ENCODE data around the gene RANBP10.
"Not testable (repeated sequence)": the region's sequence is repeated elsewhere in the genome, so short reads cannot be mapped to it uniquely, and the experiment has no call there.

RANBP10 gene

DNA sequence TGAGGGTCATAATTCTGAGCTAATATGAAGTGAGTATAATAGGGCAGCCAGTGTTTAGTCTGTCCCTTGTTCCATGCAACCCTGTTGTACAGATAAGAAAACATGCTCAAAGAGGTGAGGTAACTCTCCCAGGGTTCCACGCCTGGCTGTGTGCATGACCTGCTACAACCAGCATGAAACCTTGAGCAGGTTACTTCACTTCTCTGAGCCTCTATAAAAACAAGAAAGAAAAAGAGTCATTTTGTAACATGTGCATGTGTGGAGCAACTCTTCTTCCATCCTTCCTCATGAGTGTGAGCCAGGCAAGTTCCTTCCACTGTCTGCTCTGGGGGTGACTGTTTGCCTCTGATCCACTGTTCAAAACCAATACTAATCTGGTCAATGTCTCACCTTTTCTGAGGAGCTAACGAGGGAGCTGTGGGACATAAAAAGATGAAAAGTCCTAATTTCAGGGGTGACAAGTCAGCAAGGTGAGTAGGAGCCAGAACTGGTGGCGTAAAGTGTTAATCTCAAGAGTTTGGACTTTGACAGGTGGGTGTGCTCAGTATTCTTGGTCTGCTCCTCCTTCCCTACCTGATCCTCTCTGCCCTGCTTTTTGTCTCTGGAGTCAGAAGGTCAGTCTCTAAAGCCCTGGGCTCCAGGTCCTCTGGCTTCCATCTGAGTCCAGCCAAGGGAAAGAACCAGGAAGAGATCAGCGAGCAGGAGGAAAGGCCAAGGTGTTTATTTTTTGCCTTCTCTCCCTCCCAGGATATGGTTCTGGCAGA, 108.8 kb downstream of the RANBP10 start:
- FAIRE-seq: no peak

DNA sequence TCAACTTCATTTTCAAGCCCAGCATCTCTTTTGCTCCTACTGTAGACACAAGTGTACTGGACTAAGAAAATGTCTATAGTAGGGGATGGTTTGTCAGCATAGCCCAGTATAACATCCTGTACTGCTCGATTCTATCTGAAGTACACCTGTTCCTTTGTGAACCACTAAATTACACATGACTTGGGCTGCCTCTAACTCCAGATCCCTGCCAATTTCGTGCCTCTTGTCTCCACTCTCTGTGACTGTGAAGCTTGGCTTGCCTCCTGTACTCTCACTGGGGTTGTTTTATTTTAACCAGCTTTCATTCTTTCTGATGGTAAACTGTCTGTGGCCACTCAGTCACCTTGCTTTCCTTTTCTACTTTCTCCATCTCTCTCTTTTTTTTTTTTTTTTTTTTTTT, 111.7 kb downstream of the RANBP10 start:
- TF ChIP-seq, protein P1, sequence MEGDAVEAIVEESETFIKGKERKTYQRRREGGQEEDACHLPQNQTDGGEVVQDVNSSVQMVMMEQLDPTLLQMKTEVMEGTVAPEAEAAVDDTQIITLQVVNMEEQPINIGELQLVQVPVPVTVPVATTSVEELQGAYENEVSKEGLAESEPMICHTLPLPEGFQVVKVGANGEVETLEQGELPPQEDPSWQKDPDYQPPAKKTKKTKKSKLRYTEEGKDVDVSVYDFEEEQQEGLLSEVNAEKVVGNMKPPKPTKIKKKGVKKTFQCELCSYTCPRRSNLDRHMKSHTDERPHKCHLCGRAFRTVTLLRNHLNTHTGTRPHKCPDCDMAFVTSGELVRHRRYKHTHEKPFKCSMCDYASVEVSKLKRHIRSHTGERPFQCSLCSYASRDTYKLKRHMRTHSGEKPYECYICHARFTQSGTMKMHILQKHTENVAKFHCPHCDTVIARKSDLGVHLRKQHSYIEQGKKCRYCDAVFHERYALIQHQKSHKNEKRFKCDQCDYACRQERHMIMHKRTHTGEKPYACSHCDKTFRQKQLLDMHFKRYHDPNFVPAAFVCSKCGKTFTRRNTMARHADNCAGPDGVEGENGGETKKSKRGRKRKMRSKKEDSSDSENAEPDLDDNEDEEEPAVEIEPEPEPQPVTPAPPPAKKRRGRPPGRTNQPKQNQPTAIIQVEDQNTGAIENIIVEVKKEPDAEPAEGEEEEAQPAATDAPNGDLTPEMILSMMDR (IDR thresholded peaks at IDR 0.05; ENCODE audit: insufficient read depth, missing control alignments): no peak
- FAIRE-seq (no peak), DNase-seq (ENCODE audit: insufficient read length, low spot score) (no peak)

More for the DNA sequence above, 108.8 kb downstream of the RANBP10 start:
- DNase-seq (ENCODE audit: insufficient read length, low spot score): no peak
- TF ChIP-seq, protein P1 (IDR thresholded peaks at IDR 0.05; ENCODE audit: insufficient read depth, missing control alignments): no peak

DNA sequence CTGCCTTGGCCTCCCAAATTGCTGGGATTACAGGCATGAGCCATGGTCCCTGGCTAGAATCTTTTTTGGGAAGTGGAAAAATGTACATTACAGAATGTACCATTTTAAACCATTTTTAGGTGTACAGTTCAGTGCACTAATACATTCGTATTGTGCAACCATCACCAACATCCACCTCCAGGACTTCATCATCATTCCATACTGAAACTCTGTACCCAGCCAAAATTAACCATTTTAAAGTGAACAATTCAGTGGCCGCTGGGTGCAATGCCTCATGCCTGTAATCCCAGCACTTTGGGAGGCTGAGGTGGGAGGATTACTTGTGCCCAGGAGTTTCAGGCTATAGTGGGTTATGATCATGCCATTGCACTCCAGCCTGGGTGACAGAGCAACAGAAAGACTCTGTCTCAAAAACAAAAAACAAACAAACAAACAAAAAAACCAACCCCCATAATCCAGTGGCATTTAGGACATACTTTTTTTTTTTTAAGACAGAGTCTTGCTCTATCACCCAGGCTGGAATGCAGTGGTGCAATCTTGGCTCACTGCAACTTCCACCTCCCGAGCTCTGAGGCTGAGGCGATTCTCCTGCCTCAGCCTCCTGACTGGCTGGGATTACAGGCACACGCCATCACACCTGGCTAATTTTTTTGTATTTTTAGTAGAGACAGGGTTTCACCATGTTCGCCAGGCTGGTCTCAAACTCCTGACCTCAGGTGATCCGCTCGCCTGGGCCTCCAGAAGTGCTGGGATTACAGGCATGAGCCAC, 112.7 kb downstream of the RANBP10 start:
- DNase-seq (ENCODE audit: insufficient read length, low spot score); FAIRE-seq: not testable (repeated sequence)

DNA sequence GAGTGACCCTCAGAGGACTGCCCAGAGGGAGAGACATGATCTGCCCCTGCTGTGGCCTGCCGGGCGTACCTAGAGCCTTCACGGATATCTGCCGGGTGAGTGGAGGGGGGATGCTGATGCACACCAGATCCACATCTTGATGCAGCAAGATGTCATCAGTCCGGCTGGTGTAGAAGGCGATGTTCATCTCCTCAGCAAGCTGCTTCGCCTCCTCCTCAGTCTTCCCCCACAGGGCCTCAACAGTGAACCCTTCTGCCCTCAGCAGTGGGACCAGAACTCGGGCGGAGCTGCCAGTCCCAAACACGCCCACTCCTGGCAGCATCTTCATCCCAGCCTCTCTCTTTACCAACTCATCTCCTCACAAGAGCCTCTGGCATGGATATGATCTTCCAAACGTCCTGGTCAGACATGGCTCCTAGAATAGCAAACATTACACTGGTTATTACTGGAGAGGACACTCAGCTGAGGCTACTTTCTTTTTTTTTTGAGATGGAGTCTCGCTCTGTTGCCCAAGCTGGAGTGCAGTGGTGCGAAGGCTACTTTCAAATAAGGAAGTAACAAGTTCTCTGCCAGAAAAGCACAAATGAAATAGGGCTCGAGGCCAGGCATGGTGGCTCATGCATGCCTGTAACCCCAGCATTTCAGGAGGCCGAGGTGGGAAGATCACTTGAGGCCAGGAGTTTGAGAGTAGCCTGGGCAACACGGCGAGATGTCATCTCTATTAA, 120.8 kb downstream of the RANBP10 start:
- FAIRE-seq (no peak), DNase-seq (ENCODE audit: insufficient read length, low spot score) (no peak)
- TF ChIP-seq, protein P1 (IDR thresholded peaks at IDR 0.05; ENCODE audit: insufficient read depth, missing control alignments): no peak

DNA sequence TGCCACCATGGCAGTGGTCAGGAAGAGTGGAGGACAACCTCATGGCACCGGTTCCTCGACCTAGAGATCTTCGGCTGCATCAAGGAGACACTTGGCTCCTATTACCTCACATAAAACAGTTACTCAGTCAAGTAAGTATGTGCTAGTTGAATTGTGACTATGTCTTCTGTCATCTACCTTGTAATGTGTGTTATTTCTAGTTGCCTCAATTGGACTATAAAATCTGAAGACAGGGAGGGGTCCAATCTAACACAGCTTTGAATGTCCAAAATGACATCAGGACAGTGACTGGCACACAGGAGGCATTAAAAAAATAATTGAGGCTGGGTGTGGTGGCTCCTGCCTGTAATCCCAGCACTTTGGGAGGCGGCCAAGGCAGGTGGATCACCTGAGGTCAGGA, 122.6 kb downstream of the RANBP10 start:
- DNase-seq (ENCODE audit: insufficient read length, low spot score): no peak
- FAIRE-seq: no peak
- TF ChIP-seq, protein P1 (IDR thresholded peaks at IDR 0.05; ENCODE audit: insufficient read depth, missing control alignments): no peak

DNA sequence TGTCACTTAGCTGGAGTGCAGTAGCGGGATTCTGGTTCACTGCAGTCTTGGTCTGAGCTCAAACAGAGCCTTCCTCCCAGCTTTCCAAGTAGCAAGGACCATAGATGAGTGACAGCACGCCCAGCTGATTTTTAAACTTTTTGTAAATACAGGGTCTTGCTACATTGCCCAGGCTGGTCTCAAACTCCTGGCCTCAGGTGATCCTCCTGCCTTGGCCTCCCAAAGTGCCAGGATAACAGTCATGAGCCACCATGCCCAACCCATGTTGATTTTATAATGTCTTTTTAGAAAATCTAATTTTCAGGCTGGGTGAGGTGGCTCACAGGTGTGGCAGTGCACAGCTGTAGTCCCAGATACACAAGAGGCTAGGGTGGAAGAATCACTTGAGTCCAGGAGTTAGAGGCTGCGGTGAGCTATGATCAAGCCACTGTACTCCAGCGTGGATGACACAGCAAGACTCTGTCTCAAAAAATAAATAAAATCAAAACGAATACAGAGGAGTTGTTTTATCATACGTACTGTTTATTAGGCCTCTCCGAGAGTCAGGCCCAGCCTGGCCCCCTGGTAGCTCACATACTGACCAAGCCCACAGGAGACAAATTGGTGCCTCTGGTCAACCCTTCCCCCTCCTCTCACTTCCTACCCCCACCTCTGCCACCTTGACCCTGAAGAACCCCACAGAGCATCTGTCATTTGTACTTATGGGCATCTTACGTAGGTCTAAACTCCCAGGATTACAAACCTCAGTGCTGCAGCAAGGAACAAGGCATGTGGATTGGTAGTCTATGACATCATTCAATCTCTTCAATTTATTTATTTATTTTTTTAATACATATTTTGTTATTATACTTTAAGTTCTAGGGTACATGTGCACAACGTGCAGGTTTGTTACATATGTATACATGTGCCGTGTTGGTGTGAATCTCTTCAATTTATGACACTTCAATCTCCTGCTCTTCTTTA, 126.1 kb downstream of the RANBP10 start:
- no peak for FAIRE-seq
- no peak for DNase-seq (ENCODE audit: insufficient read length, low spot score)
- TF ChIP-seq, protein P1 (IDR thresholded peaks at IDR 0.05; ENCODE audit: insufficient read depth, missing control alignments): no peak
